UCSD-AML1 (cell line): ENCODE data around the gene SURF1.
"Not testable (repeated sequence)": the region's sequence is repeated elsewhere in the genome, so short reads cannot be mapped to it uniquely, and the experiment has no call there.

Experiments used
- DNase-seq: peaks from one replicate; lab custom pipeline; 2025; ENCODE audit not compliant: unreplicated experiment; lab: John Stamatoyannopoulos, UW

SURF1 gene, protein sequence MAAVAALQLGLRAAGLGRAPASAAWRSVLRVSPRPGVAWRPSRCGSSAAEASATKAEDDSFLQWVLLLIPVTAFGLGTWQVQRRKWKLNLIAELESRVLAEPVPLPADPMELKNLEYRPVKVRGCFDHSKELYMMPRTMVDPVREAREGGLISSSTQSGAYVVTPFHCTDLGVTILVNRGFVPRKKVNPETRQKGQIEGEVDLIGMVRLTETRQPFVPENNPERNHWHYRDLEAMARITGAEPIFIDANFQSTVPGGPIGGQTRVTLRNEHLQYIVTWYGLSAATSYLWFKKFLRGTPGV

DNA sequence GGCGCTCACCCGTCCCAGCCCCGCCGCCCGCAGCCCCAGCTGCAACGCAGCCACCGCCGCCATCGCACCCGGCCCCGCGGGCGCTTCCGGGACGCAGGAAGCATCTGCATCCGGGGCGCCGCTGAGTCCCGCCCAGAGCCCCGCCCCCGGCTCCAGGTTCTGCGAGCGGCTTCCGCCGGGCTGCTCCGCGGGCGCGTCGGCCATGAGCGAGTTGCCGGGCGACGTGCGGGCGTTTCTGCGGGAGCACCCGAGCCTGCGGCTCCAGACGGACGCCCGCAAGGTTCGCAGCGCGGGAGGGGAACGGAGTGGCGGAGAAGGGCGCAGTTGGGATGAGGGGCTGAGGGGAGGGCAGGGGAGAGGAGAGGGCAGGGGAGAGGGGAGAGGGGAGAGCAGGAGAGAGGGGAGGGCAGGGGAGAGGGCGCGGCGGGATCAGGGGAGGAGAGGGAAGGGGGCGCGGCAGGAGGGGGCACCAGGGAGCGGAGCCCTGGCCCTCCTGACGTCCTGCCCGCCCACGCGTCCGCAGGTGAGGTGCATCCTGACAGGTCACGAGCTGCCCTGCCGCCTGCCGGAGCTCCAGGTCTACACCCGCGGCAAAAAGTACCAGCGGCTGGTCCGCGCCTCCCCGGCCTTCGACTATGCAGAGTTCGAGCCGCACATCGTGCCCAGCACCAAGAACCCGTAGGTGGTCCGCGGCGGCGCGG lies at the start of gene SURF1, which contains the start of gene SURF2:
Gene SURF1, minus strand, starts transcription at position 97 of the 701 bp plus-strand sequence. Its CDS starts 34 bp downstream, at position 63.
Gene SURF2, plus strand, starts transcription at position 160 of the 701 bp plus-strand sequence. Its CDS starts 43 bp downstream, at position 203.
- DNase-seq: peak; percentile 86

DNA sequence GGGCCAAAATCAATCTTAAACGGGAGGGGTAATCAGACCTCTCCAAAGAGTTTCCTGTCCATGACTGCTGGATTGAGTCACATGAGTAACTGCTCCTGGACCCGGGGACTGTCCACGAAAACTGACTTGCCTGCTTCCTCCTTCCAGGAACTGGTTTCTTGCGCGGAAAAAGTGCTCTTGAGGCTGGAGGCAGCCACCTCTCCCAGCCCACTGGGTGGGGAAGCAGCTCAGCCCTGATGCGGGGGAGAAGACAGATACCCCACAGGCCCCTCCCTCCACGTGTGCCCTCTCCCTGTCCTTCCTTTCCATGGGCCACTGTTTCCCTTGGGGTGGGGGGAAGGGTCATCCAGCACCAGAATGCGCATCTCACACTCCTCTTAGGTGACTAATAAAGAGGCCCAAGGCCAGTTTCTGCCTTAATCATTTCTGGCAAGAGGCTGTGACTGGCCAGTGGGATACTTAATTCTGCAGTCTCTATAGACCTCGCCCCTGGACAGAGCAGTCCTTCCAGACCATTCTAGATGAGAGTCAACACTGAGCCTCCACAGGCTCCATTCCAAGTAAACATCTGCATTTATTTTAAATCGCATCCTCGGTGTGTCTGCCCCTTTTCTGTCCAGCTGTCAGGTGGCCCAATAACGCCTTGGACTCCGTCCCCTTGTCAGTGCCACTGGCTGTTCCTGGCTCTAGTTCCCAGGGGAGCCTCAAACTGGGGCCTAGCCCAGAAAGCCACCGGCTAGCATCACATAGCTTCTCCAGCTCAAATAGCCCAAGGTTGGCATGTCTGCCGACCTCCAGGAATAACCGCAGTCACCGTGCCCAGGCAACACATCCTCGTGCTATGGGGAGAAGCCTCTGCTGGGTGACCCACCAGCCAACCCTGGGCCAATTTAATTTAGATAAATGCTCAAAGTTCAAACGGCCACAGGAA lies 49.5 kb upstream of the SURF1 start:
- no peak for DNase-seq

DNA sequence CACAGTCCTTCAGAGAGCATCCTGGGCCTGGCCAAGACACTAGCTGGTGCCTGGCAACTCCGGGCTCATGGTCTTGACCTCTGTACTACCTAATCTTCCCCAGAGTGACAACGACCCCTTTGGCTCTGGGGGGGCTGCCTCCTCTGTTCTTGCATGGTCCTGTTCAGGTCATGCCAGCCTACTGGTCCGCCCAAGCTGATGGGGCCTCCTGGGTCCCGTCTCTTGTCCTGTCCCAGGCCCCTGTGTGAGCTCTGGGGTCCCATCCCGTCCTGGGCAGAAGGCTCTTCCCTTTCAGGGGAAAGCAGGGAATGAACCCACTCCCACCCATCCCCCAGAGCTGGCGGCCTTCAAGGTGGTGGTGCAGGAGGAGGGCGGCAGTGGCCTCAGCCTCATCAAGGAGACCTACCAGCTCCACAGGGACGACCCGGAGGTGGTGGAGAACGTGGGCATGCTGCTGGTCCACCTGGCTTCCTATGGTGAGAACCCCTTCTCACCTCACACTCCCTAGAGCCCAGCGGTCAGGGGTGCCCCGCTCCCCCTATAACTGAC lies 48.2 kb upstream of the SURF1 start:
- no peak for DNase-seq

DNA sequence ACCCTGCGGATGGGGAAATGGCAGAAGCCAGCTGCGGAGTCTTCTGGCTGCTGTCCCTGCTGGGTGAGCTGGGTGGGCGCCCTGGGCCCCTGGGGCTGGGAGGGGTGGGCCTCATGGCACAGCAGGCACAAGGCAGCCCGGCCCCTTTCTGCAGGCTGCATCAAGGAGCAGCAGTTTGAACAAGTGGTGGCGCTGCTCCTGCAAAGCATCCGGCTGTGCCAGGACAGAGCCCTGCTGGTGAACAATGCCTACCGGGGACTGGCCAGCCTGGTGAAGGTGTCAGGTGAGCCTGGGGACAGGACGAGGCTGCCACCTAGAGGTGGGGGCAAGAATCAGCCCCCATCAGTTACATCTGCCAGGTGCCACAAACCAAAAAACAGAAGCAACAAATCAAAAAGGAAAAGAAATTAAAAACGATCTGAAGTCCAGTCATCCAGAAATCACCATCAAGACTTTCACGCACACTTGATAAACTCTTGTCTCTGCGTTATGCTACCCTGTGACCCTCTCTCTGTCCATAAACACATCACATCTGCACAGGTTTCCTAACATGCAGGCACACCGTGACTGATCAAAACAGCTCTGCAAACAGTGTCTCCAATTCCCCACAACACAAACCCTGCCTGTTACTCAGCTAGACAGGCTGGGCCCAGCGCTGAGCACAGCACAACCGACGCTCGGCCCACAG lies 47.6 kb upstream of the SURF1 start:
- DNase-seq: no peak

DNA sequence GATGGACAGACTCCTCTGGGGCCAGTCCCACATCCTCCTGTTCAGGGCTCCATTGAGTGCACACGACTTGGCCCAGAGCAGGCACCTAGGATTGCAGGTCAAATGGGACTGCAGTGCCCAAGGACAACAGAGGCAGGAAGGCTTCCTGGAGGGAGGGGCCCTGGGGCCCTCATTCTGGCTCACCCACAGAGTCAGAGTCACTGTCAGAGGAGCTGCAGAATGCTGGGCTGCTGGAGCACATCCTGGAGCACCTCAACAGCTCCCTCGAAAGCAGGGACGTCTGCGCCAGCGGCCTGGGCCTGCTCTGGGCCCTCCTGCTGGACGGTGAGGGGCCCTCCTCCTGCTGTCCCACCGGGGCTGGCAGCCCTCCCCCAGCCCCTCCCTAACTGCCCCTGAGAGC lies 46.4 kb upstream of the SURF1 start:
- DNase-seq: no peak

DNA sequence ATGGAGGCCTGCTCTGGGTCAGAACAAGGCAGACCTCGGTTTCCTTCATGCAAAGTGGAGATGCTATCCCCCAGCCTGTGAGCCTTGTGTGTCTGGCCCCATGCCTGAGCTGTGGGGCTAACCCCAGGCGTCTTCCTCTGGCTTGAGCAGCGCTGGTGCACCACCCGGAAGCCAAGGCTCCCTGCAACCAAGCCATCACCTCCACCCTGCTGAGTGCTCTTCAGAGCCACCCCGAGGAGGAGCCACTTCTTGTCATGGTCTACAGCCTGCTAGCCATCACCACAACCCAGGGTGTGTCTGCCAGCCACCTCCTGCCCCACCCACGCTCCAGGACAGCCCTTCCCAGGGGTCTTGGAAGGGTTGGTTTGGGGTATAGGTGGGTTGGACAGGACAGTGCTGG lies 45.3 kb upstream of the SURF1 start:
- no peak for DNase-seq

DNA sequence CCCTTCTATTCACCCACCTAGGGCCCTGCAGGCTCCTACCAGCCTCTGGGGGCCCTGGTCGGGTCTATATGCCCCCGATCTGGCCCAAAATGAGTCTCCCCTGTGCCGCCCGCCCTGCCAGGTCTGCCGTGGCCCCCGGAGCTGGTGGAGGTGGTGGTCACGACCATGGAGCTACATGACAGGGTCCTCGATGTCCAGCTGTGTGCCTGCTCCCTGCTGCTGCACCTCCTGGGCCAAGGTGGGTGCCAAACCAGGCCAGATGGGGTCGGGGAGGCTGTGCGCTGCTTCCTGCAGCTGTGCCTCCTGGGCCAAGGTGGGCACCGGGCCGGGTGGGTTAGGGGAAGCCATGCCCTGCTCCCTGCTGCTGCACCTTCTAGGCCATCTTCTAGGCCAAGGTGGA lies 44.0 kb upstream of the SURF1 start:
- DNase-seq: no peak

DNA sequence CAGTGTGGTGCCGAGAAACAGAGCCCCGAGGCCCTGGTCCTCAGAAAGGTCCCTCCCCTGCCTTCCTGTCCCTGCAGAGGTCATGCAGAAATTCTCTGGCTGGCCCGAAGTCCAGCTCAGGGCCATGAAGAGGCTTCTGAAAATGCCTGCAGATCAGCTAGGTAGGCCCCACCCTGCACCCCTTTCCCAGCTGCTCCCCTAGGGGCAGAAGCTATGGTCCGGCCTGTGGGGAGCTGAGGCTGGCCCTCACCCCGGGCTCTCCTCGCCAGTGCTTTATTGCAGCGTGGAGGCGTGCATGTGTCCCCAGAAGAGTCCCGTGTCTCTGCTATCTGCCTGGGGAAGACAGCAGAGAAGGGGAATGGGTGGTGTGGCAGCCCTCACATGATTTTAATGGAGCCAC lies 41.6 kb upstream of the SURF1 start:
- no peak for DNase-seq

DNA sequence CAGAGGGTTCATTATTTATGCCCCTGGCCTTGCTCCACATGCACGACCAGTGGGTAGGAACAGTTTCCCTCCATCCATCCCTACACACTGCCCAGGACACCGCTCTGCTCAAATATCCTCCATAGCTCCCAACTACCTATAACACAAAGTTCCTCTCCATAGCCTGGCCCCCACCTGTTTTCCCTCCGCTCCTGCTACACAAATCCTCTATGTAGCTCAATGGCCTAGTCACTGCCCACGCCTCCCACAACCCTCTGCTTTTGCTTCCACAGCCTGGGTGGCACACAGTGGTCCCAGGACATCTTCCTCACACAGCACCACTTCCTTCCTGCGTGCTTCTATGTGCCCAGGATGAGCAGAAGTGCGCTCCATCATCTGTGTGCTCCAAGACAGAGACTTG lies 41.1 kb upstream of the SURF1 start:
- no peak for DNase-seq

DNA sequence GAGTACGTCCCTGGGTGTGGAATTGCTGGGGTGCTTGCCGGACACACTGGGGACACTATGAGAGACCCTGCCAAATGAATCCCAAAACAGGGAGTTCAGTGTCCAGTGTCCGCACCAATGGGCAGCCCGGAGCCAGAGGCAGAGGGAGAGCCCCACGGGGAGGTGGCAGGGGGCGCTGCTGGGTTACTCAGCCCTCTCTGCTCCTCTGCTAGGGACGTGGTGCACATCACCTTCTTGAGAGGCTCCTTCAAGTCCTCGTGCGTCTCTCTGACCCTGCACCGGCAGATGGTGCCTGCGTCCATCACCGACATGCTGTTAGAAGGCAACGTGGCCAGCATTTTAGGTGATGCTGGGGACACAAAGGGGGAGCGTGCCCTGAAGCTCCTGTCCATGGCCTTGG lies 40.7 kb upstream of the SURF1 start:
- peak; percentile 23 for DNase-seq

DNA sequence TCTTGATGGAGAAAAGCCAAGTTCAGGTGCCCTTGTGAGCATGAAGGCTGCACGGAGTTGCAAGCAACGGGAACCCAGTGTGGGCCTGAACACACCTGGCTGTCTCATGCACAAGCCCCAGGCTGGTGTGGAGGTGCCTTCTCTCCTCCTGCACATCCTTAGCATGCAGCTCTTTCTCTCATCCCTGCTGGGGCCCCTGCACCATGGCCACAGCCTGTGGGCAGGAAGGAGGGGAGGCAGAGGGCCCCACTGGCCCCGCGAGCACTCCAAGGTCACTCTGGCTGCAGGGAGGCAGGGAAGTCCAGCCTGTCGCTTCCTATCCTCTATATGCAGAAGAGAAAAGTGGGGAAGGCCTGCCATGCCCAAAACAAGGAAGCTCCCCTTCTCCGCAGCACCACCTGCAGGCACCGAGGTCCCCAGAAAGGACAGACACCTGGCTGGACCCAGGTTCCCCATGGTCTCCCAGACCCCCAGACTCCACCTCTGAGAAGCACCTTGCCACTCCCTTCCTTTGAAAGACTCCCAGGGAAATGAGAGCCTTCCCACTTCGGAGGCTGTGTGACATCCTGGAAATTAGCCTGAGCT lies 38.5 kb upstream of the SURF1 start:
- DNase-seq: no peak

DNA sequence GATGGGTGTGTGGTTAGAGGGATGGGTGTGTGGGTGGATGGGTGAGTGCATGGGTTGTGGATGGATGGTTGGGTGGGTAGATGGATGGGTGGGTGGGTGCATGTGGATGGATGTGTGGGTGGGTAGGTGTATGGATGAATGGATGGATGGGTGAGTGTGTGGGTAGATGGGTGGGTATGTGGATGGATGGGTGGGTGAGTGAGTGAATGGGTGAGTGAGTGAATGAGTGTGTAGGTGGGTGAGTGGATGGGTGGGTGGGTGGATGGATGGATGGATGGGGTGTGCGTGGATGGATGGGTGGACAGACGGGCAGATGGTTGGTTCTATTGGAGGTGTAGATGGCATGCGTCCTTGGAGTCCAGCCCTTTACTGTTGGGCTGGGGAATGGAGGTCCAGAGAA lies 37.1 kb upstream of the SURF1 start:
- no peak for DNase-seq

DNA sequence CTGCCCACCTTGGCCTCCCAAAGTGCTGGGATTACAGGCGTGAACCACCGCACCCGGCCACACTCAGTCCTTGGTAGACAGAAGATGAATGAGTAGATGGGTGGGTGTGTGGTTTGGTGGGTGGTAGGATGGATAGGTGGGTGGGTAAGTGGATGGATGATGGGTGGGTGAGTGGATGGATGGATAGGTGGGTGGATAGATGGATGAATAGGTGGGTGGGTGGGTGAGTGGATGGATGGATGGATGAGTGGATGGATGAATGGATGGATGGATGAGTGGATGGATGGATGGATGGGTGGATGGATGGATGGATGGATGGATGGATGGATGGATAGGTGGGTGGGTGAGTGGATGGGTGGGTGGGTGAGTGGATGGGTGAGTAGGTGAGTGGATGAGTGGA lies 36.0 kb upstream of the SURF1 start:
- not testable (repeated sequence) for DNase-seq

DNA sequence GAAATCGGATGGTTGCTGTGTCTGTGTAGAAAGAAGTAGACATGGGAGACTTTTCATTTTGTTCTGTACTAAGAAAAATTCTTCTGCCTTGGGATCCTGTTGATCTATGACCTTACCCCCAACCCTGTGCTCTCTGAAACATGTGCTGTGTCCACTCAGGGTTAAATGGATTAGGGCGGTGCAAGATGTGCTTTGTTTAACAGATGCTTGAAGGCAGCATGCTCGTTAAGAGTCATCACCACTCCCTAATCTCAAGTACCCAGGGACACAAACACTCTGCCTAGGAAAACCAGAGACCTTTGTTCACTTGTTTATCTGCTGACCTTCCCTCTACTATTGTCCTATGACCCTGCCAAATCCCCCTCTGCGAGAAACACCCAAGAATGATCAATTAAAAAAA lies 35.2 kb upstream of the SURF1 start:
- not testable (repeated sequence) for DNase-seq

DNA sequence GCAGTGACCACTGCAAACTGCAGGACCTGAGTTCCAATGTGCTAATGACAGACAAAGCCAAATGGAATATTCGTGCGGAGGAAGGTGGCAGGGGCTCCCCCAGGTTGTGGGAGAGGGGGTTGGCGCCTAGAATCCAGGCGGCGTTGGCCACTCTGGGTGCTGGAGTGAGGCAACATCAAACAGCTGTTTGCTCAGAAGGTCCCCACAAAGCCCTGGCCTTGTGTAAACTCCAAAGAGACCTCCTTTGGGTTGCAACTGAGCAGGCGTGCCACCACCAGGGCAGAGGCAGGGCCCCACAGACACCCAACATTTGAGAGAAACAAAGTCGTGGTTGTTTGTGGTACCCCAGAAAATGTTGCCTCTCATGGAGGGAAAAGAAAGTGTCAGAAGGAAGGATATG lies 34.4 kb upstream of the SURF1 start:
- no peak for DNase-seq

DNA sequence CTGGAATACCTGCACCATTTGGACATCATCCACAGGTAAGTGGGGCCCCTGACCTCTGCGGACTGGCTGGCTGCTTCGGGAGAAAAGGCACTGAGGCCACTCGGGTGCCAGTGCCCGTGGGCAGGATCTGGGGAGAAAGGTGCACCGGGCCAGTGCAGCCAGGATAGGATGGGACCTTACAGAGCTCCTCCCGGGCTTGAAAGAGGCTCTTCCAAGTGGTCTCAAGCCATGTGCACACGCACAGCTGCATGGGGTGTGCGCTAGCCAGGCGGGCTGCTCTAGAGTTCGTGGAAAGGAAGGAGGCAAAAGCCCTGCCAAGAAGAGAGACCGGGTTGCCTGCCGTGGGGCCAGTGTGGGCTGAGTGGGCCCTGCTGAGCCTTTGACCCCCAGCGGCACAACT lies 33.3 kb upstream of the SURF1 start:
- no peak for DNase-seq

DNA sequence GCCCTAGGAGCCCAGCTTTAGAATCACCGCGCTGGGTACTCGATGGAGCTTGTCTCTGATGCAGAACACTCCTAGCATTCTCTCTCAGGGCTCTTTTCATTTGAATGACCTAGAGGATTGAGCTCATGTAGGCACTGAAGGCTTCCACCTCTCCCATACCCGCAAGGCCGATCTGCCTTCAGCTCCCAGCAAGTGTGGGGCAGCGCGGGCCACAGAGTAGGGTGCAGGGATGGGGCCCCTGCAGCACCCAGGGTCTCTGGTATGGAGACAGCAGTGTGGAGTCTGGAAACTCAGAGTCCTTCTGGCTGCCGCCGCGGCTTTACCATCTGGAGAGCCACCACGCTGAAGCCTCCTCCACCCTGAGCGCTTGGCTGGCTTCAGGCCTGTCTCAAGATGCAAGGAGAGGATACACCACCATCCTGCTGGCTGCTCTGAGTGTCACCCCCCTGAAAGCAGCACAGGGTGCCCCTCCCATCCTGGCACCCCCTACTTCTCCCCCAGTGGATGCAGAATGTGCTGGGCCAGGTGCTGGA lies 32.8 kb upstream of the SURF1 start:
- no peak for DNase-seq

DNA sequence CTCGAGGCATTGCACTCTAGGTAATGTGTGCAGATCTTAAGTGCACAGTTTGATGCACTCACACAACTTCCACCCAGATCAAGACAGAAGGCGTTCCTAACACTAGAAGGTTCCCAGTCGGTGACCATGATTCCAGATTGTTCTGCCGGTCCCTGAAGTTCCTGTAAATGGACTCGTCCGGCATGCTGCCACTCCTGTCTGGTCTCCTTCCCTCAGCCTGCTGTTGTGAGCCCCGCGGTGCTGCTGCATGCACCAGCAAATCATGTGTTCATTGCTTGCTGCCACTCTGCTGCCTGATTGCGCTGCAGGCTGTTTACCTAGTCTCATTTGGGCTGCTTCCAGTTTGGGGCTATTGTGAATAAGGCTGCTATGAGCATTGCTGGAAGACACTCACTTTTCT lies 31.4 kb upstream of the SURF1 start:
- no peak for DNase-seq

DNA sequence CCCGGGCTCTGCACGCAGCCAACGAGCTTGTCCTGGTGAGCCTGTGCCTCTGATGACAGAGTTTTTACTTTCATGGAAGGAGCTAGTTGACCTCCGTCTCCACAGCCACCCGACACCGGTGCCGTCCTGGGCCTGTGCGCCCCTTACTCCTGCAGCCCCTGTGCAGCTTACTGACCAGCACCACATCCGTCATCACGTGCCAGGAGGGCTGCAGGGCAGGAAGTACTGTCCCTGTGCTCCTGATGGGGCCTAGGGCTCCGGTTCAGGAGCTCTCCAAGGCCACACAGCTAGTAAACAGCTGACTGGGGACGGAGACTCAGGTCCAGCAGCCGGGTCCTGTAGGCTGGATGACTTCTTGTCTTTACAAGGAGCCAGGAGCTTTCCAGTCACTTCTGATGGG lies 30.1 kb upstream of the SURF1 start:
- no peak for DNase-seq

DNA sequence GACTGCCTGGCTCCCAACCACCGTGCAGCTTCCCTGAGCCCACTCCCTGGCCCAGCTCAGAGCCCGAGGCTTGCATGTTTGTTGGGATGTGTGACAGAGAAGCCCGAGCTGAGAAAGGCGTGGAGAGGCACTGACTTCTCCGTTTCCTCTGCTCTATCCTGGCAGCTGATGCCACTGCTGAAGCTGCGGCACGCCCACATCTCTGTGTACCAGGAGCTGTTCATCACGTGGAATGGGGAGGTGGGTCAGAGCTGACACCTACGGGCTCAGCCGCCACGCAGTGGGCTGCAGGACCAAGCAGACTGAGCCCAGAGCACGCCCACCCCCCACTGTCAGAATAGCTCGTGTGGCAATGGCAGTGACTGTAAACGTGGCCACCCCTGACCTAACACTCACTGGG lies 29.2 kb upstream of the SURF1 start:
- no peak for DNase-seq
